GM12865 (cell line): Measurements from ENCODE around the gene ATP11B.
"Not testable (repeated sequence)": the region's sequence is repeated elsewhere in the genome, so short reads cannot be mapped to it uniquely, and the experiment has no call there.

Experiments used
- DNase-seq: peaks from one replicate; pipeline ENCODE4 v3.0.0; 2010; ENCODE audit warnings: low read depth
- H3K4me3 ChIP-seq: 2 replicates; pipeline ENCODE4 v1.5.1; 2011; ENCODE audit warnings: mild to moderate bottlenecking, low read depth, low read length, control low read depth
- CTCF ChIP-seq: IDR thresholded peaks from 2 replicates; pipeline ENCODE4 v1.5.1; 2011; ENCODE audit warnings: low read length, control low read depth, low read depth, inconsistent platforms; ENCODE audit not compliant: insufficient read depth; ENCODE audit errors: missing control alignments

Gene ATP11B

GRCh38 chr3:182862159-182862860 is 69.0 kb downstream of the ATP11B start:
- H3K4me3 ChIP-seq, result no peak overlapping the region

GRCh38 chr3:182869059-182869458 is 75.8 kb downstream of the ATP11B start:
- DNase-seq, result no peak
- no peak for TF ChIP-seq CTCF
- H3K4me3 ChIP-seq, result no peak overlapping the region

More at GRCh38 chr3:182862159-182862860, 69.0 kb downstream of the ATP11B start:
- TF ChIP-seq CTCF, result no peak
- DNase-seq, result no peak

- not testable (repeated sequence) for DNase-seq, H3K4me3 ChIP-seq
Measured at GRCh38 chr3:182870917-182871316, 77.6 kb downstream of the ATP11B start.

GRCh38 chr3:182879031-182879611 is 85.8 kb downstream of the ATP11B start:
- no peak overlapping the region for H3K4me3 ChIP-seq
- no peak for DNase-seq
- no peak for TF ChIP-seq CTCF

- TF ChIP-seq CTCF, result no peak
- no peak for DNase-seq
- no peak overlapping the region for H3K4me3 ChIP-seq
Measured at GRCh38 chr3:182886497-182886896, 93.2 kb downstream of the ATP11B start.

- no peak for TF ChIP-seq CTCF
- no peak overlapping the region for H3K4me3 ChIP-seq
- DNase-seq, result no peak
Measured at GRCh38 chr3:182889948-182890629, 96.8 kb downstream of the ATP11B start.

- no peak for DNase-seq
- no peak for TF ChIP-seq CTCF
- H3K4me3 ChIP-seq, result no peak overlapping the region
Measured at GRCh38 chr3:182891364-182891763, 98.1 kb downstream of the ATP11B start.
